CD14-positive monocyte (primary cell): Measurements from ENCODE around the gene ZNF608. TPM values are rescaled to one million over a fixed set of nuclear protein-coding genes. Genes with fewer than 3 reads are reported as not detected.

Experiments
- DNase-seq, 3 donors: peaks; one replicate each; pipeline ENCODE4 v3.0.0-alpha.2; 2011 to 2022
- H2AFZ ChIP-seq: 2 replicates; pipeline ENCODE4 v1.6.0; 2012; ENCODE audit warnings: mild to moderate bottlenecking, low read depth, low read length, inconsistent platforms; ENCODE audit not compliant: insufficient read depth, poor library complexity, severe bottlenecking
- H3K27ac ChIP-seq, 2 donors: 1 replicate in 1 of 2; 2 replicates in 1 of 2; pipeline ENCODE4 v1.5.1; 2012 to 2013; ENCODE audit warnings: low read length in 2 of 2, control low read depth in 1 of 2, inconsistent platforms in 1 of 2, low read depth in 1 of 2, mild to moderate bottlenecking in 1 of 2
- H3K27me3 ChIP-seq, 2 donors: one replicate each; pipeline versions ENCODE4 v1.6.0 to v1.6.1; 2011 to 2013; ENCODE audit warnings: low read length in 2 of 2; ENCODE audit not compliant: control insufficient read depth in 2 of 2, insufficient read depth in 2 of 2
- H3K36me3 ChIP-seq, 2 donors: replicated peaks in 1 of 2; 1 replicate in 1 of 2; 2 replicates in 1 of 2; pipeline versions ENCODE4 v1.5.1 to v1.6.1; 2012 to 2013; ENCODE audit warnings: low read length in 2 of 2, control low read depth in 1 of 2, inconsistent platforms in 1 of 2, mild to moderate bottlenecking in 1 of 2; ENCODE audit not compliant: insufficient read depth in 2 of 2, control insufficient read depth in 1 of 2
- H3K4me1 ChIP-seq, 2 donors: 1 replicate in 1 of 2; 2 replicates in 1 of 2; pipeline versions ENCODE4 v1.5.1 to v1.6.1; 2012 to 2013; ENCODE audit warnings: low read length in 2 of 2, control low read depth in 1 of 2, inconsistent platforms in 1 of 2, mild to moderate bottlenecking in 1 of 2, moderate library complexity in 1 of 2; ENCODE audit not compliant: insufficient read depth in 2 of 2, control insufficient read depth in 1 of 2
- H3K4me2 ChIP-seq: replicated peaks from 2 replicates; pipeline ENCODE3; 2012; ENCODE audit warnings: low read length, moderate library complexity, mild to moderate bottlenecking; ENCODE audit not compliant: poor library complexity, severe bottlenecking; ENCODE audit errors: extremely low read depth
- H3K4me3 ChIP-seq, 3 experiments: fragments of 200-600 bp in 1 of 3; sonication (generic) in 1 of 3; replicated peaks in 1 of 3; 1 replicate in 2 of 3; 2 replicates in 1 of 3; pipeline ENCODE4 v1.5.1; 2011 to 2013; ENCODE audit warnings: low read length in 3 of 3, mild to moderate bottlenecking in 3 of 3, control low read depth in 2 of 3, low read depth in 2 of 3, inconsistent platforms in 1 of 3, moderate library complexity in 1 of 3
- H3K79me2 ChIP-seq: 2 replicates; pipeline ENCODE4 v1.6.0; 2012; ENCODE audit warnings: mild to moderate bottlenecking, control low read depth, inconsistent platforms, low read length, moderate library complexity; ENCODE audit not compliant: insufficient read depth
- H3K9ac ChIP-seq: 2 replicates; pipeline ENCODE4 v1.6.0; 2017; ENCODE audit warnings: low read length, mild to moderate bottlenecking; ENCODE audit not compliant: insufficient read depth, poor library complexity, severe bottlenecking
- H3K9me3 ChIP-seq, 2 donors: replicated peaks in 1 of 2; 1 replicate in 1 of 2; 2 replicates in 1 of 2; pipeline versions ENCODE4 v1.5.1 to v1.6.1; 2012 to 2013; ENCODE audit warnings: low read length in 2 of 2, control low read depth in 1 of 2; ENCODE audit not compliant: control insufficient read depth in 1 of 2, insufficient read depth in 1 of 2
- H4K20me1 ChIP-seq: 2 replicates; pipeline ENCODE4 v1.6.0; 2012; ENCODE audit warnings: mild to moderate bottlenecking, low read length, control low read depth, moderate library complexity; ENCODE audit not compliant: insufficient read depth
- H3K27ac Mint-ChIP-seq, 7 donors: one replicate each; pipeline ENCODE4 v1.8.0; 2020; ENCODE audit warnings: mild to moderate bottlenecking in 7 of 7, mixed read lengths in 7 of 7, moderate library complexity in 6 of 7, inconsistent platforms in 2 of 7
- H3K27me3 Mint-ChIP-seq, 3 donors: one replicate each; pipeline ENCODE4 v1.8.0; 2021 to 2022; ENCODE audit warnings: low read depth in 3 of 3, mild to moderate bottlenecking in 3 of 3, mixed read lengths in 3 of 3, moderate library complexity in 3 of 3, inconsistent platforms in 1 of 3
- H3K36me3 Mint-ChIP-seq, 2 donors: one replicate each; pipeline ENCODE4 v1.8.0; 2020; ENCODE audit warnings: mixed read lengths in 2 of 2, inconsistent platforms in 1 of 2, mild to moderate bottlenecking in 1 of 2
- H3K4me1 Mint-ChIP-seq: one replicate; pipeline ENCODE4 v1.8.0; 2020; ENCODE audit warnings: mild to moderate bottlenecking, mixed read lengths
- H3K4me3 Mint-ChIP-seq, 2 donors: one replicate each; pipeline ENCODE4 v1.8.0; 2020; ENCODE audit warnings: mild to moderate bottlenecking in 2 of 2, mixed read lengths in 2 of 2, moderate library complexity in 1 of 2
- H3K9me3 Mint-ChIP-seq, 7 donors: one replicate each; pipeline ENCODE4 v1.8.0; 2020 to 2022; ENCODE audit warnings: mixed read lengths in 7 of 7, mild to moderate bottlenecking in 6 of 7, moderate library complexity in 6 of 7, inconsistent platforms in 2 of 7
- WGBS: methylation state at CpG from one replicate; pipeline ENCODE4 v1.1.5; 2013; ENCODE audit warnings: missing lambda C conversion rate; ENCODE audit not compliant: insufficient coverage; 5-methylcytosine and 5-hydroxymethylcytosine counted together
- intact Hi-C, 2 donors: fragments of 100-400 bp; cut with micrococcal nuclease; formaldehyde crosslinking; loops; one replicate each; pipeline versions ENCODE4 v1.15.0 to v1.15.1; 2023
- polyA plus RNA-seq, 3 donors: library from polyadenylated mRNA; depleted of rRNA in 1 of 3; unstranded in 2 of 3; stranded (reverse) in 1 of 3; fragments of 300-500 nt in 2 of 3; fragments of >200 nt in 1 of 3; fragmentation: Illumina TruSeq in 2 of 3; gene quantifications; 1 replicate in 2 of 3; 2 replicates in 1 of 3; pipeline ENCODE4 v1.2.3, GENCODE V29; 2012 to 2021
- TF ChIP-seq, protein P1 (sequence below): fragments of 200-600 bp; IDR thresholded peaks from one replicate; pipeline ENCODE4 v1.8.0; 2022; ENCODE audit warnings: antibody characterized with exemption, mild to moderate bottlenecking

Gene ZNF608
- polyA plus RNA-seq, 3 donors: 0.05 TPM; not detected in 2

DNA sequence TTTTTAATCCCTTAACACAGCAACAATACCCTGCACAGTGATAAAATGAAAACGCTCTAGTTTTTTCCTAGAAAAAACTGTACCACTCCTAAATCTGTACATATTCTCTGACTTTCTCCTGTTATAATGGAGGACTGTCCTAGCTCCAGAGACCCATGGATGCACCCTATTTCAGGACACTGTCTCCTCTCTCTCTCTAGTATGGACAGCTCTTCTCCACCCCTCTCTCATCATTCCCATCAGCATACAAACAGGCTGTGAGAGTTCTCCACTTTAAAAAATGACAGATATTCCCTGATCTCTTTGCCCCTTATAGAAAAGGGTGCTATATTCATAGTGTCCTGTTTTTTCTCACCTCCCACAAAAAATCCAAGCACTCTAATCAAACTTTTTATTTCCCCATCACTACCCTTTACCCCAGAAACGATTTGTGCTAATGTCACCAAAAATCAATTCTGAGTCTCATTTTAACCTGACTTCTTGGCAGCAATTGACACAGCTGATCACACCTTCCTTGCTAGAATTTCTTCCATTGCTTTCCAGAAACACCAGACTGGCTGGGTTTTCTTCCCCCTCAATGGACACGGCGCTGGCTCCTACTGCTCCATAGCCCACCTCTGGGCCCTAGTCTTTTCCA is 20.7 kb downstream of the ZNF608 start:
- no peak for DNase-seq
- H3K36me3 ChIP-seq: no peaks in the 10 kb centered on the region
- no peak overlapping the region for H2AFZ ChIP-seq
- no peaks in the 10 kb centered on the region for H4K20me1 ChIP-seq
- no peak overlapping the region for H3K4me3 Mint-ChIP-seq
- H3K9ac ChIP-seq: no peak overlapping the region
- H3K79me2 ChIP-seq: no peaks in the 10 kb centered on the region
- H3K27ac Mint-ChIP-seq: no peak overlapping the region
- no peaks in the 10 kb centered on the region for H3K4me1 Mint-ChIP-seq
- peaks cover 0 to 2% (median 2%) of the 10 kb centered on the region in 3 donors for H3K27me3 Mint-ChIP-seq
- no peaks in the 10 kb centered on the region for H3K27me3 ChIP-seq
- intact Hi-C loops: no loop called here
- TF ChIP-seq, protein P1, sequence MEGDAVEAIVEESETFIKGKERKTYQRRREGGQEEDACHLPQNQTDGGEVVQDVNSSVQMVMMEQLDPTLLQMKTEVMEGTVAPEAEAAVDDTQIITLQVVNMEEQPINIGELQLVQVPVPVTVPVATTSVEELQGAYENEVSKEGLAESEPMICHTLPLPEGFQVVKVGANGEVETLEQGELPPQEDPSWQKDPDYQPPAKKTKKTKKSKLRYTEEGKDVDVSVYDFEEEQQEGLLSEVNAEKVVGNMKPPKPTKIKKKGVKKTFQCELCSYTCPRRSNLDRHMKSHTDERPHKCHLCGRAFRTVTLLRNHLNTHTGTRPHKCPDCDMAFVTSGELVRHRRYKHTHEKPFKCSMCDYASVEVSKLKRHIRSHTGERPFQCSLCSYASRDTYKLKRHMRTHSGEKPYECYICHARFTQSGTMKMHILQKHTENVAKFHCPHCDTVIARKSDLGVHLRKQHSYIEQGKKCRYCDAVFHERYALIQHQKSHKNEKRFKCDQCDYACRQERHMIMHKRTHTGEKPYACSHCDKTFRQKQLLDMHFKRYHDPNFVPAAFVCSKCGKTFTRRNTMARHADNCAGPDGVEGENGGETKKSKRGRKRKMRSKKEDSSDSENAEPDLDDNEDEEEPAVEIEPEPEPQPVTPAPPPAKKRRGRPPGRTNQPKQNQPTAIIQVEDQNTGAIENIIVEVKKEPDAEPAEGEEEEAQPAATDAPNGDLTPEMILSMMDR: no peak
- no peaks in the 10 kb centered on the region for H3K9me3 ChIP-seq
- no peak overlapping the region for H3K4me2 ChIP-seq
- H3K4me1 ChIP-seq: no peaks in the 10 kb centered on the region
- no peak overlapping the region for H3K4me3 ChIP-seq
- H3K9me3 Mint-ChIP-seq: peaks cover 0 to 2% (median 0%) of the 10 kb centered on the region in 7 donors
- H3K36me3 Mint-ChIP-seq: no peaks in the 10 kb centered on the region
- no peak overlapping the region for H3K27ac ChIP-seq
- WGBS: 94% methylated on average over 3 of the region's 4 CpGs

GRCh38 chr5:124725040-124725434 is 21.4 kb downstream of the ZNF608 start:
- Histone ChIP-seq H3K4me2 (no peak overlapping the region), H3K9ac (no peak overlapping the region), H3K4me3 (no peak overlapping the region), H3K36me3 (no peaks in the 10 kb centered on the region), H3K4me1 (no peaks in the 10 kb centered on the region), H3K9me3 (no peaks in the 10 kb centered on the region), H2AFZ (no peak overlapping the region), H3K27me3 (no peaks in the 10 kb centered on the region), H3K27ac (no peak overlapping the region), H3K79me2 (no peaks in the 10 kb centered on the region), H4K20me1 (no peaks in the 10 kb centered on the region)
- Mint-ChIP-seq H3K27ac (peak overlapping the region in 1 of 7 donors; percentile 6), H3K4me3 (no peak overlapping the region), H3K36me3 (no peaks in the 10 kb centered on the region), H3K9me3 (peaks cover 0 to 2% (median 0%) of the 10 kb centered on the region in 7 donors), H3K4me1 (no peaks in the 10 kb centered on the region), H3K27me3 (peaks cover 0 to 2% (median 2%) of the 10 kb centered on the region in 3 donors)
- intact Hi-C loops: no loop called here
- DNase-seq: no peak
- 42% methylated on average over 2 of the region's 4 CpGs for WGBS
- TF ChIP-seq, protein P1: no peak
